Stimulated activated CD8-positive, alpha-beta memory T cell treated with anti-CD3 and anti-CD28 coated beads, Interleukin-7, amount 100 ng/mL, for 1 hour (primary cell): ENCODE results near the gene MDFIC.
"Not testable (repeated sequence)": the region's sequence is repeated elsewhere in the genome, so short reads cannot be mapped to it uniquely, and the experiment has no call there.

Experiments used
- DNase-seq, 2 donors: peaks; one replicate each; pipeline ENCODE4 v3.0.0-alpha.2; 2020; ENCODE audit warnings: low read depth in 2 of 2

The MDFIC gene, protein sequence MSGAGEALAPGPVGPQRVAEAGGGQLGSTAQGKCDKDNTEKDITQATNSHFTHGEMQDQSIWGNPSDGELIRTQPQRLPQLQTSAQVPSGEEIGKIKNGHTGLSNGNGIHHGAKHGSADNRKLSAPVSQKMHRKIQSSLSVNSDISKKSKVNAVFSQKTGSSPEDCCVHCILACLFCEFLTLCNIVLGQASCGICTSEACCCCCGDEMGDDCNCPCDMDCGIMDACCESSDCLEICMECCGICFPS

DNA sequence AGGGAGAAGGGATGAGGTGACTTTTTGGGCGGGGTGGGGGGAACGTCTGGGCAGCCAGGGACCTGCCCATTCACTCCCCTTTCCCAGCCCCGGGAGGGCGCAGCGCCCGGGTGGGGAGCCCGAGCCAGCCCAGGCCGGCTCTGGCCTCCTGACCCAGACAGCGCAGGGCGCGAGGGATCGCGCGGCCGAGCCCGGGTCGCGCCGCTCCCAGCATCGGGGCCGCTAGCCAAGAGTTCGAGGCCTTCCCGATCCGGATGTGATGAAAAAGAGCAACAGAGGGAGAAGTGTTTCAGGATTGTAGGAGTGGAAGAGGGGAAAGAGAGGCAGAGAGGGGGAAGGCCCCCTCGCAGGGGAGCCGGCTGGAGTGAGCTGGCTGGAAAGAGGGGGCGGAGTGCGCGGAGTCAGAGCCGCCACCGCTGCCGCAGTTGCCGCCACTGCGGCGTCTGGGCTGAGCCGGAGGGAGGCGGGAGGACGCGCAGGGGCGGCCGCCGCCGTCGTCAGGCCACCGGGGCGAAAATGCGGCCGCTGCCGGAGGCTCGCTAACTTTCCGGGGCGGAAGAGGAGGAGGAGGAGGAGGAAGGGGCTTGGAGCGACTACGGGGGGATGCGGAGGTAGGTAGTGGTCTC lies at the start of gene MDFIC:
MDFIC (plus strand) TSS at position 69 of the 626 bp plus-strand sequence. CDS start 940 bp downstream, outside the sequence.
- peak; percentile 20 to 38 for DNase-seq

DNA sequence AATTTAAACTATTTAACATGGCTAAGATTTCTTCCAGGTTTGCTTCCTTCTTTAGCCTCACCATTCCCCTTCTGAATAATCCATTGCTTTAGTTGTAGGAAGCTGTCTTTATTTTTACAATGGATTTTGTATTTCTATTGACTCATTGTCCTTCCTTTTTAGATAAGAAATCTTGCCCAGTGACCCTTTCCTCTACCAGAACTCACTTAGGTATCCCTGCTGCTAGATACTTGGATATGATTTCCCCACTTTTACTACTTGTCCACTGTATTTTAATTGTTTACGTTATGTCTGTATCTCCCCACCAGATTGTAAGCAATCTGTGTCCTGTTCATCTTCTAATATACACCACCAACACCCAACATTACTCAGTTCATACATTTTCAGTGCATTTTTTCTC lies 47.7 kb upstream of the MDFIC start:
- no peak for DNase-seq

DNA sequence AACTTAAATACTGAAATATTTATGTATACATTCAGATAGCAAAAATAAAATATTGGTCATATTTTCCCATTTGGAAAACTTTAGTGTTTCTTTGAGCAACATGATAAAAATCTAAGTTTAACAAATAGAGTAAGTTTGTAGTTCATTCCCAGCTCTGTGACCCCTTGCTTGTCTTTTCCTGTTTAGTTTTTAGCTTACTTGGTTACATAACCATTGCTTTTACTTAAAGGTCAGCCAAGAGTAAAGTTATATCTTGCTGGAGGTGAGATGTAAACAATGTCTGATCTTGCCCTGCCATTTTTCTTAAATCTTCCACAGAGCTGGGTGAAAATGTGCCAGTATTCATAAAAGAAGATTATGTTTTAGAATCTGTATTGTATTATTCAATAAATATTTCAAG lies 46.7 kb upstream of the MDFIC start:
- no peak for DNase-seq

DNA sequence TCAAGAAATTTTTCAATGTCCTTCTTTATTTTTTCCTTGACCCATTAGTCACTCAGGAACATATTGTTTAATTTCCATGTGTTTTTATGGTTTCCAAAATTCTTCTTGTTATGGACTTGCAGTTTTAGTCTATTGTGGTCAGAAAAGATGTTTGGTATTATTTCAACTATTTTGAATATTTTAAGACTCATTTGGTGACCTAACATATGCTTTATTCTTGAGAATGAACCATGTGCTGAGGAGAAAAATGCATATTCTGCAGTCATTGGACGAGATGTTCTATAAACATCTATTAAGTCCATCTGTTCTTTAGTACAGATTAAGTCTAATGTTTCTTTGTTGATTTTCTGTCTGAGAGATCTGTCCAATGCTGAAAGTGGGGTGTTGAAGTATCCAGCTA lies 42.3 kb upstream of the MDFIC start:
- no peak for DNase-seq

DNA sequence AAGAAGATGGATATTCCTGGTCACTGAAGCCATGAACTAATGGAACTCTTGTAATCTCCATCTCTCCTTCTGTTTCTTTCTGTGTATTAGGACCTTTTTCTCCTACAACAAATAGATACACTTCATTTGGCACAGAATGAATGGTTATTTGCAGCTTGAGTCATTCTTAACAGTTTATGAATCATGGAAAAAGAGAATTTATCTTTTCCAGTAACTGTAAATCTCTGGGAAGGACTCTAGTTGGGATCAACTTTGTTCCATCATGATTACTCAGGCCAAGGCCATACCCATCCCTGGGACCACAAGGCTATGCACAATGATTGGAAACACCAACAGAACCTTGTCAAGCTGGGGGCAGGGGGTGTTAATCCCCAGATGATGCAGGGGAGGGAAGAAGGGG lies 36.1 kb upstream of the MDFIC start:
- DNase-seq: no peak

DNA sequence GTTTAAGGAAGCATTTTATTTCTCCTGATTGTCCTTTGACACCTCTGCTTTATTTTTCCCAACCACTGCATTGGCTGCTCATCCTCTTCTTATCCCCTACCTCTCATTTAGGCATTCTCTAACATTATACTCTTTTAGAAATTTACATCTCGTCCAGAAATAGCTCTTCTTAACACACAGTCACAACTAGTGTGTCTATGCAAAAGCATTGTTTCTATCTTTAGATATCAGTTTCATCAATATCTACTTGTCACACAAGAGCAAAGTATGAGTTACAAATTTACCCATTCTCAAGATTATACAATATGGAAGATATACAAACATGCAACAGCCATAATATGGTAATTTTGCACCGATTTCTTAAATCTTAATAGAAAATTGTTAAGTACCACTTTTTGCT lies 35.7 kb upstream of the MDFIC start:
- DNase-seq: no peak

DNA sequence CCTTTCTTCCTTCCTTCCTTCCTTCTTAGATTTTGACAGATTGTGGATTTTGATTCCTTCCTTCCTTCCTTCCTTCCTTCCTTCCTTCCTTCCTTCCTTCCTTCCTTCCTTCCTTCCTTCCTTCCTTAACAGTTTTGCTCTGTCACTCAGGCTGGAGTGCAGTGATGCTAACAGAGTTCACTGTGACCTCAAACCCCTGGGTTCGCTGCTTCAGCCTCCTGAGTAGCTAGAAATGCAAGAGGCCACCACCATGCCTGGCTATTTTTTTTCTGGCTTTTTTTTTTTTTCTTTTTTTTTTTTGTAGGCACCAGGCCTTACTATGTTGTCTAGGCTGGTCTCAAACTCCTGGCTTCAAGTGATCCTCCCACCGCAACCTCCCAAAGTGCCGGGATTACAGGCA lies 32.8 kb upstream of the MDFIC start:
- DNase-seq: not testable (repeated sequence)

DNA sequence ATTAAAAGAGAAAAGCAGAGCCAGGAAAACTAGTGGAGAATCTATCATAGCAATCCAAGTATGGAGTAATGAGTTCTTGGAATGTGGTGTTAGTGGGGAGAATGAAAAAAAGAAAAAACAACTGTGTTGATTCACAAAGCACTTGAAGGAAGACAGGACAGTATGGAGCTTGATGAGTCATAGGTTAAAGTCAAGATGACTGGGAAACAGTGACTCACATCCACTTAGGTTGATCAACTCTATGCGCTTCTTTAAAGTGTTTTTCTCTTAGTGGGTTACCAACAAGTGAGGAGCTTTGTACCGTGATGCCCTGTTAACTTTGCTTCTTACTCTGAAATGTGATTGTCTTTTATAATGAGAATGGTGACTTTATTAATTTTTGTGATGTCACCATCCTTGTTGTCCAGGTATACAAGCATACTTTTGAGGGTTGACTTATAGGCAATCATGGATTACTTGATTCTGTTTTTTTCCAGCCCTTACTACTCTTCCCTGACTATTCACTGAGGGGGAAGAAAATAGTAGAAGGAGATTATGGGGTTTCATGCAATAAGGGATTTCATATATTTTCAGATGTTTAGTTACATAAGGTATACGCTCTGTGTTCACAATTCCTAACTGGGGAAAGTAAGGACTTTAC lies 32.1 kb upstream of the MDFIC start:
- no peak for DNase-seq

DNA sequence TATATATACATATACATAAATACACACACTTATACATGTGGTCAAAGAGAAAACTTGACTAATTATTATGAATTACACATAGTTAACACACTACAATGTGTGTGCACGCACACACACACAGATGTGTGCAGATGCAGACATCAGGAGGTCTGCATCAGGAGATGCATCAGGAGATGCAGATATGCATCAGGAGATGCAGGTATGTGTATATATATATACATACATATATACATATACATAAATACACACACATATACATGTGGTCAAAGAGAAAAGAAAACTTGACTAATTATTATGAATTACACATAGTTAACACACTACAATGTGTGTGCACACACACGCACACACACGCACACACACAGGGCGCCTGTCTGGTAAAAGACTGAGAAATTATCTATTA lies 31.3 kb upstream of the MDFIC start:
- no peak for DNase-seq

DNA sequence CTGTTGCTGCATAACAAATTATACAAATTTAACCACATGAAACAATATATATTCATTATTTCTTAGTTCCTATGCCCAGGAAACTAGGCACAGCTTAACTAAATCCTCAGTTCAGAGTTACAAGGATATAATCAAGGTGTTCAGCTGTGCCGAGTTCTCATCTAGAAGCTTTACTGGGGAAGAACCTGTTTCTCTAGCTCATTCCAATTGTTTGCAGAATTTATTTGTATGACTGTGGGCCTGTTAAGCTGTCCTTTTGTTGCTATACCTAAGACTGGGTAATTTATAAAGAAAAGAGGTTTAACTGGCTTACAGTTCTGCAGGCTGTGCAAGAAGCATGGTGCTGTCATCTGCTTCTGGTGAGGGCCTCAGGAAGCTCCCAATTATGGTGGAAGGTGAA lies 21.8 kb upstream of the MDFIC start:
- DNase-seq: no peak

DNA sequence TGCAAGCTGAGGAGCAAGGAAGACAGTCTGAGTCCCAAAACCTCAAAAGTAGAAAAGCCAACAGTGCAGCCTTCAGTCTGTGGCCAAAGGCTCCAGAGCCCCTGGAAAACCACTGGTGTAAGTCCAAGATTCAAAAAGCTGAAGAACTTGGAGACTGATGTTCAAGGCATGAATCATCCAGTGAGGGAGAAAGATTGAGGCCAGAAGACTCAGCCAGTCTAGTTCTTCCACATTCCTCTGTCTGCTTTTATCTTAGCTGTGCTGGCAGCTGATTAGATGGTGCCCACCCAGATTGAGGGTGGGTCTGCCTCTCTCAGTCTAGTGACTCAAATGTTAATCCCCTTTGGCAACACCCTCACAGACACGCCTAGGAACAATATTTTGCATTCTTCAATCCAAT lies 20.1 kb upstream of the MDFIC start:
- DNase-seq: no peak

DNA sequence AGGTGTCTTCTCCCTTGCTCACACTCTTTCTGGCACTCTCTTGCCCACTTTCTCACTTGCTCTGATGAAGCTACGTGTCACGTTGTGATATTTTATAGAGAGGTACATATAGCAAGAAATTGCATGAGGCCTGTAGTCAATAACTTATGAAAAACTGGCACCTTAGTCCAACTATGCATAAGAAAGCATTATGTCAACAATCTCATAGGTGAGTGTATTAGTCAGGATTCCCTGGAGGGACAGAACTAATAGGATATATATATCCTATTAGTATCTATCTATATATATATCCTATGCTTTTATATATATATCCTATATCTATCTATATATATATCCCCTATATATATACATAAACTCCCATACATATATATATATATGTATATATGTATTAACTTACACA lies 18.8 kb upstream of the MDFIC start:
- no peak for DNase-seq

DNA sequence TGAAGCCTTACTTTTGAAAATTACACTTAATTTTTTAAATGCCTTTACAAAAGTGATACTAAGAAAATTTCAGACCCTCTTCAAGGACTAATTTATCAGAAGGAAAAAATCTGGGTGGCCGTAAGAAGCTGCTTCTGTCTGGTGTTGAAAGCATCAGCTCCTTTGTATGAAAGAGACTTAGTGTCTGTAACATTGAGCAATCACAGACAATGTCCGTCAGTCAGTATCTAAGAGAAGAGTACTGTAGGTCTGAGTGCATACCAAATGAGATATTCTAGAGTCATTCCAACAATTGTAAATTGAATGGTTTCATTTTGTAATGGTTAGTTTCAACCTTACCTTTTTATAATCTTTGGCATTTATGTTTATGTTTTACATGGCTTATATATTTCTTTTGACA lies 11.1 kb upstream of the MDFIC start:
- no peak for DNase-seq

DNA sequence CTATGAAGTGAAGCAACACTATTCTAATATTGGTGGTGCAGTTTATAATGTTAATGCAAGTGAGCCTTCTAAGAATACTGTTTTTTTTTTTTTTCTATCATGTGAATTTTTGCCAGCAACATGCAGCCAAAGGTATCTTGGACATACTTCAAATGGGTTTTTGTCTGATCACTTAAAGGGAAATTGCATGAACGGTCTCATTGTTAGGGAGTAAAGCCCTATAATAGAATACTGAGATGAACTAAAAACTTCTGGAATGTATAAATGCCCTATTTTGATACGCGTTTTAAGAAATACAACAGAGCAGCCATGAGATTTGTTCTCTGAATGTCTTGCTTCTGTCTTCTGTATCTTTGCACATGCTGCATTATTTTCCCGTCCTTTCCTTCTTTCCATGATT lies 10.5 kb upstream of the MDFIC start:
- no peak for DNase-seq

DNA sequence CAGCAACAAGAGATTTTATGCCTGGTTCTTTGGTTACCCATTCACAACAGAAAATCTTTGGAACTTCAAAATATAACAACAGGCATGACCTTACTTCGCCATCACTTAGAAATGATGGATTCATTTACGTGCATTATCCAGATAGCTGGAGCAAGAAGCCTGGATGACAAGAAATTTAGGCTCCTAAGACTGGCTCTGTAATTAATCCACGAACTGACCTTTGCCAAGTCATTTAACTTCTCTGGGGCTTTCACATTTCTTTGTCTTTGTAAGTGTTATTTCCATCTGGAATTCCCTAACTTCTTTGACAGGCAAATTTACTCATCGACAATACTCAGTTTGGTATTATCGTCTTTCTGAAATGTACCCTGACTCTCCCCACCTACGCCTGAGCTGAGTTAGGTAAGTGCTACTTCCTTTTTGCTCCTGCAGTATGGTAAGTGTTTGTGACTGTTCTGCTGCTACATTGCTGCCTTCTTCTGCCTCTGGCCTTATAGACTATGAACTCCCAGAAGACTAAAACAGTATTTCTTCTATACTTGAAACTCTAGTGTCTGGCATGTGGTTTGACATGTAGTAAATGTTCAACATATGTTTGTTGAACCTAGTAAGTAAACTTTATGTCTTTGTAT lies 5.5 kb upstream of the MDFIC start:
- DNase-seq: no peak

DNA sequence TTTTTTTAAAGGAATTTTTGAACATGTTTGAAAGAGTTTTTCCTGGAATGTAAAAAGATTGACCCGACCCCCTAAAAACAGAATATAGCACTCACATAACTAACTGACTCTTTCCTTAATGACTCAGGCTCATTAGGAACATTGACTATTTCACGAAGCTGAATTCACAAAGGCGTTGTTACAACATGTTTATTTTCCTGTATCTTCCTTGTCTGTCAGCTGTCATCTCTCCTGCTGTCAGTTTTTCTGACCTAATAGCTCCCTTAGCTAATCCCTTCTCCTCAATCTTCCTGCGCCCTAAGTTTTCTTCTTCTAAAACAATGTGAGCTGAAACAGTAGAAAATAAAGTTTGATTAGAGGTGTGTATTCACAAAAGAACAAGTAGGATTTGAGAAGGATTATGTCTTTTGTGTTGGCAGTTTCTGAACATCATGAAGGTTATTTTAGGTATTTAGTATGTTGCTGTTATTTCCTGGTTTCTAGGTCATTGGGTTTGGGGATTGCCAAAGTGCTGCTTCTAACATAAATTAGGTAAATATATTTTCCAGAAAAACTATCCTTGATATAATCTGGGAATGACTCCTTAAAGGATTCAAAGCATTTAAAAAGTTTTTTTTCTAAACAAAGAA lies 4.6 kb upstream of the MDFIC start:
- DNase-seq: no peak

DNA sequence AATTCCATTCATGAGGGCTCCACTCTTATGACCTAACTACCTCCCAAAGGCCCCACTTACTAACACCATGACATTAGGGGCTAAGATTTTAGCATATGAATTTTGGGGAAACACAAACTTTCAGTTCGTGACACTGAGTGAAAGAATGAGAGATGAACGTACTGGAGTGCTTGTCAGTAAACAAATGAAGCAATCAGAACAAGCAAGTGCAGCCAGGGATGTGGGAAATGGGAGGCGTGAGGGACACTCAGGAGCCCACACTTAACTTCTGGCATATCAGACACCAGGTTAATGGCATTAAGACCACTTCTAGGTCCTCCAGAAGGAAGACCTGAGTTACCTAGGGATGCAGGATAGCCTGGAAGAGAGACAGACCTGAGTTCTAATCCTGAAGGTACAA lies 2.3 kb upstream of the MDFIC start:
- DNase-seq: no peak

DNA sequence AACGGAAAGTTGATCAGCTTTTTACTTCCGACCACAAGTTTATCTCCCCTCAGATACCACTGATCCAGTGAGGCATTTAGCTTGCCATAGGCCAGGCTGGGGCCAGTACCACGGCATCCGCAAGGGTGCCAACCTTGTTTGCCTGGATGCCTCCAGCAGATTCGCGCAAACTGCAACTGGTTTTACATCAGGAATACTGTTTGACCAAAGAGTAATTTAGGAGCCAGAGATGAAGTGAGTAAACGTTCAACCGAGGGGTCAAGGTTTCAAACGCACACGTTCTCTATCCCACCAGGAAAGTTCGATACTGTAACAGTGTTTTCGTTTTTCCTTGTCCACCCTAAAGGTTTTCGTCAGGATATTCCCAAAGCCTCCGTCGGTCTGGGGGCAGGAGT lies 266 bp upstream of the MDFIC start:
- no peak for DNase-seq

DNA sequence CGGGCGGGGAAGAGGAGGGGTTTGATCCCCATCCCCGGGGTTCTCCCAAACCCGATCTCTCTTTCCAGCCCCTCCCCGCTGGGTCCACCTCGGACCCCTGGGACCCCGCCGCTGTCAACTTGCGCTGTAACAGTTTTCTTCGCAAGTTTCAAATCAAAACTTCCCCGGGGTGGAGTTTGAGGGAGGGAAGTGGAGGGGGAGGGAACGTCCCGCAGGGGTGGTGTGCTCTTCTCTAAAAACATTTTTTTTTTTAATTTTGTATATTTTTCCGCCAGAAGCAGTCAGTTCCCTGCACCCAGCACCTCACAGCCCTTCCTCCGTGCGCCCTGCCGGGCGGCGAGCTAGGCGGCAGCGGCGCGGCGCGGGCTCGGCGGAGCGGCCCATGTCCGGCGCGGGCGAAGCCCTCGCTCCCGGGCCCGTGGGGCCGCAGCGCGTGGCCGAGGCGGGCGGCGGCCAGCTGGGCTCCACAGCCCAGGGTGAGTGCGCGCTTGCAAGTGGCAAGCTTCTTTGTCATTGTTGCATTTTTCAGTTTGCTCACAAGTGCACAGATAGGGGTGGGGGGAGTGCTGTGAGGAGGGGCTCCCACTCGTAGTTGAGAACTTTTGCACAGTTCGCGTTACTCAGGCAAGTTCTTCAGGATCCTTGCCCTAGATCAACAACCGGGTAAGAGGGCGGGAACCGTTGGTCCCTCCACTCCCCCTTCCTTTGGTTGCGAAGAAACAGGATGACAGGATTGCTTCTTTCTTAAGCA lies 933 bp downstream of the MDFIC start:
- DNase-seq: peak in 1 of 2 donors; percentile 10

DNA sequence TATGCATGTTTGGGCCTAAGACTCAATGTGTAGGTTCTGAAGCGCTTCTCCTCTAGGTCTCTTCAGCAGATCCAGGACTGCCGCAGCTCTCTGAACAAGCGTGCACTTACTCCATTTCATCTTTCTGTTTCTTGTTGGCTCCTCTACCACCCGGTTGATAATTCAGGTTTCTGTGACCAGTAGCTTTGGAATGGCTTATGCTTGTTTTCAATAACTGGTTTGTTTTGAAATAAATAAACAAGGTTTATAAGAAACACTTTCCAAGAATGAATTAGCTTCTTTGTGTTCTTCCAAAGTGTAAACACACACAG lies 1.5 kb downstream of the MDFIC start:
- no peak for DNase-seq

DNA sequence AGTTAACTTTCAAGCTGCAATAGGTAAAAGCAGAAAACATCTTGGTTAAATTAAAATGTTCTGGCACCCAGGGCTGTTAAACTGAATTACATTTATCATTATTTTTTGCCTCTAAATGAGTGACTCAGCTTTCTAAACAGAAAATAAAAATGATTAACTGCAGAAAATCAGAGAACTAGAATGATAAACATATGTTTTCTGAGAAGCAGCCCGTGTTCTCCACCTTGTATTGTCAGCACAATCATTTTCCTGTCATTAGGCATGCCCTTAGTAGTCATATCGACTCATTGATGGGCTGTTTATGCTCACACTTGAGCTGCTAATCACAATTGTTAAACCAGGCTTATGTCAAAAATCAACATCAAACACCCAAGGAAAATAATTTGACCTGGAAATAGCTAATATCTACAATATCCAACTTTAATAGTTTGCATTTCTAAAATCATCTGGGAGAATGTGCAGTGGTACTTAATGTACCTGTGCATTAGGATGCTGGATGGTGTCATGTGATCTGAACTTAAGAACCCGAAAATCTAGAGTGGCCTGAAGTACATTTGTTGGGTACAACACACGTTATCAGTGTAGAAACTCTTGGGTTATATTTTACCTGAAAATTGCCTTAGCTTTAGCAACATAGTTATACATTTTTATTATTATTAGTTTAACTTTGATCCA lies 2.3 kb downstream of the MDFIC start:
- DNase-seq: no peak
